ENCODE data around the gene FBXO45.
A peak's percentile ranks its signal among the peaks of the same experiment; 100 is the strongest.

The FBXO45 gene

DNA sequence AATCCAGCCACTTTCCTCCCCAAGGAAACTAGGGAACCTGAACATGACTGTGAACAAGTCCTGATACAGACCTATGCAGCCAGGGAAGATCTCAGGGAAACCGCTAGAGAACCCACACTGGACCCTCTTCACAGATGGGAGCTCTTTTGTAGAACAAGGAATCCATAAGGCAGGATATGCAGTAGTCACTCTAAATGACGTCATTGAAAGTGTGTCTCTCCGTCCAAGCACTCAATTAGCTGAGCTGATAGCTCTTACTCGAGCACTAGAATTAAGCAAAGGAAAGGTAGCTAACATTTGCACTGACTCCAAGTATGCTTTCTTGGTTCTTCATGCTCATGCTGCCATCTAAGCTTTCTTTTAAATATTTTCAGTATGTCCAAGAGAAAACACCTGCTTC, 43.3 kb upstream of the FBXO45 start:
- TF ChIP-seq CTCF (IDR thresholded peaks at IDR 0.05; ENCODE audit: low read depth, low read length, missing control alignments): no peak
- Histone ChIP-seq H3K27me3 (replicated peaks) (no peaks in the 10 kb centered on the region), H3K27ac (no peak overlapping the region), H3K4me3 (ENCODE audit: low read depth, low read length) (no peak overlapping the region), H3K36me3 (replicated peaks) (no peaks in the 10 kb centered on the region)
- DNase-seq: no peak
- in situ Hi-C loops (cut with HindIII; ENCODE audit: low pct_ligation_motif_present, low sequenced_read_pairs): no loop called here

DNA sequence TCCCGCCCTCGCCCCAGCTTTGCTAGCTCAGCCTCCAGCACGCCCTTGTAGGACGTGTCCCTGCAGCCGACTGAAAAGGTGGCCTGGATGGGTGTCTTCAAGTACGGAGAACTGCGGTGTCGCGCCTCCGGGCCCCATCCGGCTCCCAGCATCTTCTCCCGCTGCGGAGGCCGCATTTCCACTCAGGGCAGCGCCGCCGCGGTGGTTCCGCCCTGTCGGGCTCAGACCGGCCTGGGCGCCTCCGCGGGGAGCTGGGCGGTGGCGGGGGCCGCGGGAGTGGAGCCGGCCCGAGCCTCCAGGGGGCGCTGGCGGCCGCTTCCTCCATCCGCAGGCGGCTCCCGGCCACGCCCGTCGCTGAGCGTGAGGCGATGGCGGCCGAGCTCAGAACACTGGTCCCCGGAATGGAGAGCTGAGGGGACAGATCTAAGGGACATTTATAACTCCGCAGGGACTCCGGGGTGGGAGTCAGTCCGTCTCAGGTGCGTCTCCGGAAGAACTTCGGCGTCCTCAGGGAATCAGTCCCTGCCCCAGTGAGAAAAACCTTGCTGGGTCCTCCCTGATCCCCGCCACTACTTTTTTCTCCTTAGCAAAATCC, 39.7 kb upstream of the FBXO45 start:
- DNase-seq: peak; percentile 50
- in situ Hi-C loops (cut with HindIII; ENCODE audit: low pct_ligation_motif_present, low sequenced_read_pairs): no loop called here
- peak overlapping the region; percentile 64 for H3K27ac ChIP-seq
- peak overlapping the region; percentile 54 for H3K4me3 ChIP-seq (ENCODE audit: low read depth, low read length)
- no peaks in the 10 kb centered on the region for H3K36me3 ChIP-seq (replicated peaks)
- TF ChIP-seq CTCF (IDR thresholded peaks at IDR 0.05; ENCODE audit: low read depth, low read length, missing control alignments): peak; percentile 50
- H3K27me3 ChIP-seq (replicated peaks): no peaks in the 10 kb centered on the region

- in situ Hi-C loops (cut with HindIII; ENCODE audit: low pct_ligation_motif_present, low sequenced_read_pairs): no loop called here
- H3K27me3 ChIP-seq (replicated peaks): no peaks in the 10 kb centered on the region
- no peak overlapping the region for H3K4me3 ChIP-seq (ENCODE audit: low read depth, low read length)
- H3K27ac ChIP-seq: no peak overlapping the region
- no peak for DNase-seq
- no peak for TF ChIP-seq CTCF (IDR thresholded peaks at IDR 0.05; ENCODE audit: low read depth, low read length, missing control alignments)
- H3K36me3 ChIP-seq (replicated peaks): no peaks in the 10 kb centered on the region
Observed at GRCh38 chr3:196531418-196531817, 37.0 kb upstream of the FBXO45 start.

DNA sequence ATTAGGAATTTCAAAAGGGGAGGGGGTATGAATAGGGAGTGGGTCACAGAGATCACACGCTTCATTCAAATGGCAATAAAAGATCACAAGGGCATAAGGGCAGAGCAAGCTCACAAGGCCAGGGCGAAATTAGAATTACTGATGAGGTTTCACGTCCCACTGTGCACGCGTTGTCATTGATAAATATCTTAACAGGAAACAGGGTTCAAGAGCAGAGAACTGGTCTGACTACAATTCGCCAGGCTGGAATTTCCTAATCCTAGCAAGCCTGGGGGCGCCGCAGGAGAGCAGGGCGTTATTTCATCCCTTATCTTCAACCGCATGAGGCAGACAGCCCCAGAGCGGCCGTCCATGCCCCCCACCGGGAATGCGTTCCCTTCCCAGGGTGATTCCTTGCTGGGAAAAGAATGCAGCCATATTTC, 35.2 kb upstream of the FBXO45 start:
- Histone ChIP-seq H3K4me3 (ENCODE audit: low read depth, low read length) (no peak overlapping the region), H3K36me3 (replicated peaks) (no peaks in the 10 kb centered on the region), H3K27ac (peak overlapping the region; percentile 25), H3K27me3 (replicated peaks) (no peaks in the 10 kb centered on the region)
- TF ChIP-seq CTCF (IDR thresholded peaks at IDR 0.05; ENCODE audit: low read depth, low read length, missing control alignments): no peak
- DNase-seq: peak; percentile 56
- in situ Hi-C loops (cut with HindIII; ENCODE audit: low pct_ligation_motif_present, low sequenced_read_pairs): no loop called here

- Histone ChIP-seq H3K27ac (no peak overlapping the region), H3K27me3 (replicated peaks) (no peaks in the 10 kb centered on the region), H3K4me3 (ENCODE audit: low read depth, low read length) (no peak overlapping the region), H3K36me3 (replicated peaks) (no peaks in the 10 kb centered on the region)
- no peak for DNase-seq
- TF ChIP-seq CTCF (IDR thresholded peaks at IDR 0.05; ENCODE audit: low read depth, low read length, missing control alignments): peak; percentile 72
- in situ Hi-C loops (cut with HindIII; ENCODE audit: low pct_ligation_motif_present, low sequenced_read_pairs): no loop called here
Observed at GRCh38 chr3:196537319-196537984, 31.0 kb upstream of the FBXO45 start.
